Stomach (tissue), 4 donors: ENCODE results near the gene PREPL.

Source experiments
- CTCF ChIP-seq, 7 experiments: fragments of 450-650 bp in 4 of 7; fragments of 200-600 bp in 3 of 7; sonication (generic) in 3 of 7; IDR thresholded peaks; one replicate each; pipeline ENCODE4 v1.5.1; 2016 to 2019; ENCODE audit warnings: antibody characterized with exemption in 7 of 7, control low read depth in 2 of 7, mild to moderate bottlenecking in 1 of 7
- POLR2A ChIP-seq, 4 donors: fragments of 450-650 bp; IDR thresholded peaks; one replicate each; pipeline ENCODE4 v1.6.1; 2016; ENCODE audit warnings: antibody characterized with exemption in 4 of 4, control low read depth in 2 of 4, mild to moderate bottlenecking in 1 of 4, moderate library complexity in 1 of 4

DNA sequence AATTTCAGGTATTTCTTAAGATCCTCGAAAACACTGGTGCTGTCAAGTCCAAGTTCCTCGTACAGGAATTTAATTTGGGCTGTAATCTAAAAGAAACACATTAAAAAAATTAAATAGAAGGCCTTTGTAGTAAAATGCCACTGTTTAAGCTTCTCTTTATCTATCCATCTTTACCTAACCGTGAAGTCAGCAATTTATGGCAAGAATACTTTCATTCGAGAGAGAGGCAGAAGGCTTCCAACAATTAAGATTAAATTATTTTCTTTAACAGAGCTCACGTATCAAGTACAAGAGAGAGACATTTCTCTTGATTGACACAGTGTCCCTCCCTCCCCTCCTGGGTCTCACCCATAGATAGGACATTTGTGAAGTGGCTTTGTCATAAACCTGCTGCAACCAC is 39.9 kb downstream of the PREPL start:
- TF ChIP-seq CTCF (IDR thresholded peaks at IDR 0.05) (no peak), POLR2A (IDR thresholded peaks at IDR 0.05) (no peak)
